ENCODE data around the gene COL23A1. TPM values are rescaled to one million over a fixed set of nuclear protein-coding genes. Genes with fewer than 3 reads are reported as not detected.

The COL23A1 gene
- total RNA-seq, 1 donor from 2014 or later = not detected

GRCh38 chr5:178477802-178478201 lies 112.4 kb downstream of the COL23A1 start:
- no peaks in the 10 kb centered on the region for H3K9me3 Mint-ChIP-seq
- H3K4me3 Mint-ChIP-seq (ENCODE audit: low read depth) = no peak overlapping the region
- H3K27me3 Mint-ChIP-seq (ENCODE audit: low read depth) = no peaks in the 10 kb centered on the region
- intact Hi-C loops (cut with micrococcal nuclease) = no loop called here
- no peak overlapping the region for H3K27ac Mint-ChIP-seq
- DNase-seq (ENCODE audit: low spot score) = no peak
- H3K36me3 Mint-ChIP-seq (ENCODE audit: low read depth) = no peaks in the 10 kb centered on the region
- no peaks in the 10 kb centered on the region for H3K4me1 Mint-ChIP-seq (ENCODE audit: low read depth)

- DNase-seq (ENCODE audit: low spot score) = no peak
- no peaks in the 10 kb centered on the region for H3K36me3 Mint-ChIP-seq (ENCODE audit: low read depth)
- no peak overlapping the region for H3K27ac Mint-ChIP-seq
- no peaks in the 10 kb centered on the region for H3K4me1 Mint-ChIP-seq (ENCODE audit: low read depth)
- no peaks in the 10 kb centered on the region for H3K9me3 Mint-ChIP-seq
- intact Hi-C loops (cut with micrococcal nuclease) = no loop called here
- H3K4me3 Mint-ChIP-seq (ENCODE audit: low read depth) = no peak overlapping the region
- H3K27me3 Mint-ChIP-seq (ENCODE audit: low read depth) = no peaks in the 10 kb centered on the region
Measured at GRCh38 chr5:178476972-178477754, 113.0 kb downstream of the COL23A1 start.

GRCh38 chr5:178476531-178476930 lies 113.7 kb downstream of the COL23A1 start:
- DNase-seq (ENCODE audit: low spot score) = no peak
- H3K27ac Mint-ChIP-seq = no peak overlapping the region
- intact Hi-C loops (cut with micrococcal nuclease) = no loop called here
- H3K36me3 Mint-ChIP-seq (ENCODE audit: low read depth) = no peaks in the 10 kb centered on the region
- H3K27me3 Mint-ChIP-seq (ENCODE audit: low read depth) = no peaks in the 10 kb centered on the region
- H3K9me3 Mint-ChIP-seq = no peaks in the 10 kb centered on the region
- no peak overlapping the region for H3K4me3 Mint-ChIP-seq (ENCODE audit: low read depth)
- H3K4me1 Mint-ChIP-seq (ENCODE audit: low read depth) = no peaks in the 10 kb centered on the region

GRCh38 chr5:178475422-178475821 lies 114.8 kb downstream of the COL23A1 start:
- DNase-seq (ENCODE audit: low spot score) = no peak
- Mint-ChIP-seq H3K36me3 (ENCODE audit: low read depth) (no peaks in the 10 kb centered on the region), H3K9me3 (no peaks in the 10 kb centered on the region), H3K27me3 (ENCODE audit: low read depth) (no peaks in the 10 kb centered on the region), H3K4me3 (ENCODE audit: low read depth) (no peak overlapping the region), H3K4me1 (ENCODE audit: low read depth) (no peaks in the 10 kb centered on the region), H3K27ac (no peak overlapping the region)
- intact Hi-C loops (cut with micrococcal nuclease) = no loop called here

GRCh38 chr5:178474562-178475184 lies 115.5 kb downstream of the COL23A1 start:
- Mint-ChIP-seq H3K27me3 (ENCODE audit: low read depth) (no peaks in the 10 kb centered on the region), H3K36me3 (ENCODE audit: low read depth) (no peaks in the 10 kb centered on the region), H3K27ac (no peak overlapping the region), H3K4me1 (ENCODE audit: low read depth) (no peaks in the 10 kb centered on the region), H3K9me3 (no peaks in the 10 kb centered on the region), H3K4me3 (ENCODE audit: low read depth) (no peak overlapping the region)
- intact Hi-C loops (cut with micrococcal nuclease) = no loop called here
- no peak for DNase-seq (ENCODE audit: low spot score)

- Mint-ChIP-seq H3K4me1 (ENCODE audit: low read depth) (no peaks in the 10 kb centered on the region), H3K27me3 (ENCODE audit: low read depth) (no peaks in the 10 kb centered on the region), H3K36me3 (ENCODE audit: low read depth) (no peaks in the 10 kb centered on the region), H3K4me3 (ENCODE audit: low read depth) (no peak overlapping the region), H3K27ac (no peak overlapping the region), H3K9me3 (no peaks in the 10 kb centered on the region)
- intact Hi-C loops (cut with micrococcal nuclease) = no loop called here
- no peak for DNase-seq (ENCODE audit: low spot score)
Measured at GRCh38 chr5:178473854-178474253, 116.3 kb downstream of the COL23A1 start.

GRCh38 chr5:178472138-178472537 lies 118.1 kb downstream of the COL23A1 start:
- Mint-ChIP-seq H3K4me1 (ENCODE audit: low read depth) (no peaks in the 10 kb centered on the region), H3K9me3 (no peaks in the 10 kb centered on the region), H3K4me3 (ENCODE audit: low read depth) (no peak overlapping the region), H3K27ac (no peak overlapping the region), H3K27me3 (ENCODE audit: low read depth) (no peaks in the 10 kb centered on the region), H3K36me3 (ENCODE audit: low read depth) (no peaks in the 10 kb centered on the region)
- intact Hi-C loops (cut with micrococcal nuclease) = no loop called here
- DNase-seq (ENCODE audit: low spot score) = no peak

GRCh38 chr5:178471711-178472110 lies 118.5 kb downstream of the COL23A1 start:
- Mint-ChIP-seq H3K27ac (no peak overlapping the region), H3K4me1 (ENCODE audit: low read depth) (no peaks in the 10 kb centered on the region), H3K9me3 (no peaks in the 10 kb centered on the region), H3K27me3 (ENCODE audit: low read depth) (no peaks in the 10 kb centered on the region), H3K36me3 (ENCODE audit: low read depth) (no peaks in the 10 kb centered on the region), H3K4me3 (ENCODE audit: low read depth) (no peak overlapping the region)
- no peak for DNase-seq (ENCODE audit: low spot score)
- intact Hi-C loops (cut with micrococcal nuclease) = no loop called here

- intact Hi-C loops (cut with micrococcal nuclease) = no loop called here
- no peak for DNase-seq (ENCODE audit: low spot score)
- Mint-ChIP-seq H3K9me3 (no peaks in the 10 kb centered on the region), H3K4me1 (ENCODE audit: low read depth) (no peaks in the 10 kb centered on the region), H3K4me3 (ENCODE audit: low read depth) (no peak overlapping the region), H3K27me3 (ENCODE audit: low read depth) (no peaks in the 10 kb centered on the region), H3K36me3 (ENCODE audit: low read depth) (no peaks in the 10 kb centered on the region), H3K27ac (no peak overlapping the region)
Measured at GRCh38 chr5:178470760-178471025, 119.5 kb downstream of the COL23A1 start.

- H3K36me3 Mint-ChIP-seq (ENCODE audit: low read depth) = no peaks in the 10 kb centered on the region
- H3K4me3 Mint-ChIP-seq (ENCODE audit: low read depth) = no peak overlapping the region
- no peaks in the 10 kb centered on the region for H3K4me1 Mint-ChIP-seq (ENCODE audit: low read depth)
- intact Hi-C loops (cut with micrococcal nuclease) = no loop called here
- H3K27ac Mint-ChIP-seq = no peak overlapping the region
- H3K27me3 Mint-ChIP-seq (ENCODE audit: low read depth) = no peaks in the 10 kb centered on the region
- DNase-seq (ENCODE audit: low spot score) = no peak
- no peaks in the 10 kb centered on the region for H3K9me3 Mint-ChIP-seq
Measured at GRCh38 chr5:178469975-178470759, 120.0 kb downstream of the COL23A1 start.

GRCh38 chr5:178469011-178469974 lies 120.9 kb downstream of the COL23A1 start:
- DNase-seq (ENCODE audit: low spot score) = no peak
- Mint-ChIP-seq H3K27ac (no peak overlapping the region), H3K27me3 (ENCODE audit: low read depth) (no peaks in the 10 kb centered on the region), H3K36me3 (ENCODE audit: low read depth) (no peaks in the 10 kb centered on the region), H3K9me3 (no peaks in the 10 kb centered on the region), H3K4me1 (ENCODE audit: low read depth) (no peaks in the 10 kb centered on the region), H3K4me3 (ENCODE audit: low read depth) (no peak overlapping the region)
- intact Hi-C loops (cut with micrococcal nuclease) = no loop called here

- intact Hi-C loops (cut with micrococcal nuclease) = no loop called here
- no peaks in the 10 kb centered on the region for H3K36me3 Mint-ChIP-seq (ENCODE audit: low read depth)
Measured at GRCh38 chr5:178468196-178468685, 122.0 kb downstream of the COL23A1 start.

More at GRCh38 chr5:178468196-178468685, 122.0 kb downstream of the COL23A1 start:
- H3K9me3 Mint-ChIP-seq = no peaks in the 10 kb centered on the region
- H3K27ac Mint-ChIP-seq = no peak overlapping the region
- H3K27me3 Mint-ChIP-seq (ENCODE audit: low read depth) = no peaks in the 10 kb centered on the region
- no peak overlapping the region for H3K4me3 Mint-ChIP-seq (ENCODE audit: low read depth)
- no peaks in the 10 kb centered on the region for H3K4me1 Mint-ChIP-seq (ENCODE audit: low read depth)
- no peak for DNase-seq (ENCODE audit: low spot score)
